OCI-LY3 (cell line): Measurements from ENCODE around the gene ACBD3.

Experiments
- H2AFZ ChIP-seq: fragments of 200-600, 300-600 bp; shearing (Covaris generic); 2 replicates; pipeline ENCODE4 v1.6.0; 2014; ENCODE audit warnings: antibody characterized with exemption, low read depth, low read length
- H3K27ac ChIP-seq: fragments of 200-600, 300-600 bp; sonication (generic); 2 replicates; pipeline ENCODE4 v1.5.1; 2014; ENCODE audit warnings: mild to moderate bottlenecking, low read length, moderate library complexity, mixed read lengths
- H3K27me3 ChIP-seq: fragments of 200-600, 300-600 bp; sonication (generic); 2 replicates; pipeline ENCODE4 v1.6.1; 2014; ENCODE audit warnings: low read depth, low read length, mixed read lengths
- H3K36me3 ChIP-seq: fragments of 200-600, 300-600 bp; sonication (generic); replicated peaks from 2 replicates; pipeline ENCODE3; 2014; ENCODE audit warnings: low read depth, low read length, mixed read lengths
- H3K4me1 ChIP-seq: fragments of 300-600, 200-600 bp; sonication (generic); 2 replicates; pipeline ENCODE4 v1.6.1; 2014; ENCODE audit warnings: low read length, mixed read lengths
- H3K4me2 ChIP-seq: fragments of 200-600, 300-600 bp; sonication (generic); 2 replicates; pipeline ENCODE4 v1.6.1; 2014; ENCODE audit warnings: low read length, mixed read lengths
- H3K4me3 ChIP-seq: fragments of 300-600, 200-600 bp; sonication (generic); 2 replicates; pipeline ENCODE4 v1.5.1; 2014; ENCODE audit warnings: antibody characterized with exemption, mild to moderate bottlenecking, low read length, moderate library complexity
- H3K79me2 ChIP-seq: fragments of 300-600, 200-600 bp; shearing (Covaris generic); 2 replicates; pipeline ENCODE4 v1.6.1; 2014; ENCODE audit warnings: mild to moderate bottlenecking, low read length, mixed read lengths
- H3K9ac ChIP-seq: fragments of 300-600, 200-600 bp; shearing (Covaris generic); 2 replicates; pipeline ENCODE4 v1.6.0; 2014; ENCODE audit warnings: mild to moderate bottlenecking, low read length, moderate library complexity
- H3K9me3 ChIP-seq: fragments of 200-600, 300-600 bp; shearing (Covaris generic); 2 replicates; pipeline ENCODE4 v1.6.1; 2014; ENCODE audit warnings: low read length, mixed read lengths; ENCODE audit not compliant: insufficient read depth
- H4K20me1 ChIP-seq: fragments of 200-600, 300-600 bp; sonication (generic); 2 replicates; pipeline ENCODE4 v1.6.1; 2016; ENCODE audit warnings: low read length, mixed read lengths; ENCODE audit not compliant: insufficient read depth
- CTCF ChIP-seq: fragments of 200-600, 300-600 bp; sonication (generic); IDR thresholded peaks from 2 replicates; pipeline ENCODE4 v1.5.1; 2014; ENCODE audit warnings: antibody characterized with exemption, low read length, low read depth
- EZH2phosphoT487 ChIP-seq: fragments of 200-600 bp; shearing (Covaris generic); IDR thresholded peaks from 2 replicates; pipeline ENCODE4 v1.6.1; 2018; ENCODE audit warnings: antibody characterized with exemption, mixed run types, low read depth

ACBD3 gene

GRCh38 chr1:226098870-226099835 lies 87.4 kb downstream of the ACBD3 start:
- Histone ChIP-seq H4K20me1 (no peaks in the 10 kb centered on the region), H3K27me3 (peaks cover 28% of the 10 kb centered on the region), H3K9ac (no peak overlapping the region), H3K36me3 (no peaks in the 10 kb centered on the region), H2AFZ (no peak overlapping the region), H3K4me2 (no peak overlapping the region), H3K79me2 (no peaks in the 10 kb centered on the region), H3K4me1 (no peaks in the 10 kb centered on the region), H3K4me3 (no peak overlapping the region), H3K27ac (no peak overlapping the region), H3K9me3 (no peaks in the 10 kb centered on the region)
- TF ChIP-seq EZH2phosphoT487, result no peak
- no peak for TF ChIP-seq CTCF

- Histone ChIP-seq H2AFZ (no peak overlapping the region), H3K4me3 (no peak overlapping the region), H3K9me3 (no peaks in the 10 kb centered on the region), H3K27ac (no peak overlapping the region), H4K20me1 (no peaks in the 10 kb centered on the region), H3K27me3 (peaks cover 28% of the 10 kb centered on the region), H3K4me2 (no peak overlapping the region), H3K4me1 (peaks cover 4% of the 10 kb centered on the region; the same call in 1 of the 2 replicates), H3K36me3 (no peaks in the 10 kb centered on the region), H3K79me2 (no peaks in the 10 kb centered on the region), H3K9ac (no peak overlapping the region)
- no peak for TF ChIP-seq CTCF
- no peak for TF ChIP-seq EZH2phosphoT487
Observed at GRCh38 chr1:226097866-226098625, 88.5 kb downstream of the ACBD3 start.

- H3K27ac ChIP-seq, result no peak overlapping the region
- H3K9me3 ChIP-seq, result no peaks in the 10 kb centered on the region
- peaks cover 5% of the 10 kb centered on the region; the same call in 1 of the 2 replicates for H3K4me1 ChIP-seq
- no peak overlapping the region for H2AFZ ChIP-seq
- H3K9ac ChIP-seq, result no peak overlapping the region
- H3K79me2 ChIP-seq, result no peaks in the 10 kb centered on the region
- H3K4me2 ChIP-seq, result no peak overlapping the region
- H3K27me3 ChIP-seq, result peaks cover 28% of the 10 kb centered on the region
- no peaks in the 10 kb centered on the region for H3K36me3 ChIP-seq
- no peaks in the 10 kb centered on the region for H4K20me1 ChIP-seq
- H3K4me3 ChIP-seq, result no peak overlapping the region
- TF ChIP-seq CTCF (no peak), EZH2phosphoT487 (no peak)
Observed at GRCh38 chr1:226095286-226095685, 91.3 kb downstream of the ACBD3 start.
